Measurements from ENCODE around the gene CYP1A2. TPM values are rescaled to one million over a fixed set of nuclear protein-coding genes. Genes with fewer than 3 reads are reported as not detected.

CYP1A2 gene
- total and polyA plus RNA-seq, 12 donors, result 0.11 TPM; not detected in 11

GRCh38 chr15:74792227-74793016, 43.8 kb downstream of the CYP1A2 start:
- intact Hi-C loops (cut with DNase I), result no loop called here
- peaks cover 29 to 95% (median 66%) of the 10 kb centered on the region in 9 donors for H3K4me1 ChIP-seq

GRCh38 chr15:74793135-74794028, 44.7 kb downstream of the CYP1A2 start:
- WGBS, 2 donors, result 79 to 82% methylated on average over 12 of the region's 12 CpGs
- H3K36me3 ChIP-seq, result peaks cover 0 to 35% (median 0%) of the 10 kb centered on the region in 9 donors
- peaks cover 20 to 95% (median 64%) of the 10 kb centered on the region in 9 donors for H3K4me1 ChIP-seq
- H3K9me3 ChIP-seq, result no peaks in the 10 kb centered on the region
- DNase-seq (no peak), ATAC-seq (no peak)
- intact Hi-C loops (cut with DNase I), result no loop called here
- peak in 1 of 9 donors; percentile 50 for TF ChIP-seq CTCF (IDR thresholded peaks at IDR 0.05)
- peak overlapping the region in 1 of 10 donors; percentile 7 for H3K4me3 ChIP-seq
- H3K27me3 ChIP-seq, result no peaks in the 10 kb centered on the region
- peak overlapping the region in 2 of 10 donors; percentile 93 to 96 for H3K27ac ChIP-seq

More at GRCh38 chr15:74792227-74793016, 43.8 kb downstream of the CYP1A2 start:
- no peak for ATAC-seq
- Histone ChIP-seq H3K36me3 (peaks cover 0 to 25% (median 0%) of the 10 kb centered on the region in 9 donors), H3K27me3 (no peaks in the 10 kb centered on the region), H3K4me3 (no peak overlapping the region), H3K9me3 (no peaks in the 10 kb centered on the region), H3K27ac (peak overlapping the region in 6 of 10 donors; percentile 6 to 96 (median 60))
- WGBS, 2 donors, result 66 to 68% methylated on average over 12 of the region's 12 CpGs
- no peak for DNase-seq
- TF ChIP-seq CTCF (IDR thresholded peaks at IDR 0.05), result no peak

DNA sequence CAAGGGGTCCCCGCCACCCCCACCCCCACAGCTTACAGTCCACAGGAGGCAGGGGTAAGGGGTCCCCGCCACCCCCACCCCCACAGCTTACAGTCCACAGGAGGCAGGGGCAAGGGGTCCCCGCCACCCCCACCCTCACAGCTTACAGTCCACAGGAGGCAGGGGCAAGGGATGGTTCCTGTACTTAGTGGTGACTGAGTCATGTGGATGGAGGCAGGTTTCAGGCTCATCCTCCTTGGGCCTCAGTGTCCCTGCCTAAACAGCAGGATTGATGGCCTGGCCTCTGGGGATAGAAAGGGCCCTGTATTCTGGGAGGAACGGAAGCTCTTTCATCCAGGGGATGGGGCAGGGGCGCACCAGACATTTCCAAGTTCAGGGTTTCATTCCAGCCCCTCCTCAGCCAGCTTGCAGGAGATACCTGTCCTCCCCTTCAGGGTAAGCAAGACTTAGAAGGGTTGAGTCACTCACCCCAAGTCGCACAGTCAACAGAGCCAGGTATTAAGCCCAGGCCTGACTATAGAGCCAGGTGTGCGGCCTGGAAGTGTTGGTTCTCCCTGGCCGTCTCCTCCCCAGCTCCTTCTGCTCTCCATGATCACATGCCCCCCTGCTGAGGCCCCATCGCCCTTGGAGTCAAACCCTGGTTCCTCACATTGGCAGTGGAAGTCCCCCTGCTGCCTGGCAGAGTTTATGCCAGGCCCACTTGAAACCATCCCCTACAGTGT, 45.8 kb downstream of the CYP1A2 start:
- ATAC-seq (no peak), DNase-seq (no peak)
- WGBS, 2 donors, result 89 to 91% methylated on average over 7 to 8 of the region's 9 CpGs
- TF ChIP-seq CTCF (IDR thresholded peaks at IDR 0.05), result no peak
- intact Hi-C loops (cut with DNase I), result no loop called here
- H3K27me3 ChIP-seq, result no peaks in the 10 kb centered on the region
- H3K4me1 ChIP-seq, result peaks cover 15 to 95% (median 59%) of the 10 kb centered on the region in 9 donors
- peaks cover 0 to 45% (median 0%) of the 10 kb centered on the region in 9 donors for H3K36me3 ChIP-seq
- H3K27ac ChIP-seq, result peak overlapping the region in 1 of 10 donors; percentile 47
- no peak overlapping the region for H3K4me3 ChIP-seq
- H3K9me3 ChIP-seq, result no peaks in the 10 kb centered on the region

DNA sequence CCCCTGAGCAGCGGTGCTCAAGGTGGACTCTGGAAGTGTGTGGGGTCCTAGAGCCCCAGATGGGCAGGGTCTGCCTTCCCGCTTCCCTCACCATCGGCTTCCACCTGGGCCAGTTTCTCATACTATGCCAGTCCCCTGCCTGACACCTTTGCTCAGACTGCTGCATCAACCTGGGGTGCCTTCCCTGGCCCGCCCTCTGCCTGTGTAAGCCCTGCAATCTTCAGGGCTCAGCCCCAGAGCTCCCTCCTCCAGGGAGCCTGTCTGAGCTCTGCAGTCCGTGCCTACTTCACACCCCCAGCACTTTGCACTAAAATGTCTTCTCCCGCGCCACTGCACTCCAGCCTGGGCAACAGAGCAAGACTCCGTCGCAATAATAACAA, 46.3 kb downstream of the CYP1A2 start:
- intact Hi-C loops (cut with DNase I), result no loop called here

More for the DNA sequence above, 46.3 kb downstream of the CYP1A2 start:
- Histone ChIP-seq H3K4me3 (no peak overlapping the region), H3K9me3 (no peaks in the 10 kb centered on the region), H3K27me3 (no peaks in the 10 kb centered on the region), H3K4me1 (peaks cover 15 to 95% (median 58%) of the 10 kb centered on the region in 9 donors), H3K27ac (peak overlapping the region in 1 of 10 donors; percentile 47), H3K36me3 (peaks cover 0 to 51% (median 0%) of the 10 kb centered on the region in 9 donors)
- ATAC-seq, result no peak
- DNase-seq, result no peak
- WGBS, 2 donors, result 91 to 93% methylated on average over 9 of the region's 9 CpGs
- no peak for TF ChIP-seq CTCF (IDR thresholded peaks at IDR 0.05)
